IMR-90 (cell line): ENCODE data around the gene TMEM35B. TPM values are rescaled to one million over a fixed set of nuclear protein-coding genes. Genes with fewer than 3 reads are reported as not detected.

Experiments
- ATAC-seq: fragments of 200-7000 bp; cut with Tn5 transposase; 2 replicates; pipeline ENCODE4 v1.9.1; 2020; ENCODE audit warnings: low read depth, mild to moderate bottlenecking, moderate library complexity
- Bru-seq: library from RNA; stranded (reverse); fragments of 400-500 nt; gene quantifications from one replicate; lab custom pipeline; 2021; lab: Mats Ljungman, UMichigan
- BruChase-seq, 2 experiments: library from RNA; stranded (reverse); fragments of 400-500 nt; gene quantifications; one replicate each; lab custom pipeline; 2021; lab: Mats Ljungman, UMichigan
- BruUV-seq: library from RNA; stranded (reverse); fragments of 400-500 nt; replicated peaks from 2 replicates; lab custom pipeline; 2021; lab: Mats Ljungman, UMichigan
- CTCF ChIA-PET: fragments of 300-600 bp; formaldehyde crosslinking; extraction: SDS; loops from one replicate; lab custom pipeline; 2021; ENCODE audit warnings: antibody characterized with exemption; lab: Yijun Ruan, JAX
- POLR2A ChIA-PET: fragments of 300-600 bp; sonication (Branson Sonifier 250); formaldehyde crosslinking; loops from one replicate; lab custom pipeline; 2022; ENCODE audit warnings: antibody characterized with exemption; ENCODE audit not compliant: unreplicated experiment; lab: Charles Lee
- DNase-seq: peaks from one replicate; pipeline ENCODE4 v3.0.0; 2013
- H2AFZ ChIP-seq: replicated peaks from 2 replicates; pipeline ENCODE3; 2013; ENCODE audit warnings: low read length, mild to moderate bottlenecking; ENCODE audit not compliant: poor library complexity
- H2AK5ac ChIP-seq: 2 replicates; pipeline ENCODE4 v1.6.1; 2013; ENCODE audit warnings: low read depth, low read length, inconsistent platforms
- H2AK9ac ChIP-seq: replicated peaks from 2 replicates; pipeline ENCODE3; 2013; ENCODE audit warnings: mild to moderate bottlenecking, low read depth, low read length, moderate library complexity; ENCODE audit not compliant: poor library complexity
- H2BK120ac ChIP-seq: 2 replicates; pipeline ENCODE4 v1.6.1; 2013; ENCODE audit warnings: low read depth, low read length, inconsistent platforms
- H2BK15ac ChIP-seq: 3 replicates; pipeline ENCODE4 v1.6.1; 2013; ENCODE audit warnings: low read depth, low read length, inconsistent platforms
- H2BK20ac ChIP-seq: 2 replicates; pipeline ENCODE4 v1.6.1; 2013; ENCODE audit warnings: low read depth, mild to moderate bottlenecking, inconsistent platforms, low read length, moderate library complexity
- H2BK5ac ChIP-seq: 2 replicates; pipeline ENCODE4 v1.6.1; 2013; ENCODE audit warnings: mild to moderate bottlenecking, low read depth, low read length, inconsistent platforms; ENCODE audit not compliant: poor library complexity, severe bottlenecking
- H3K14ac ChIP-seq: replicated peaks from 2 replicates; pipeline ENCODE4 v1.6.1; 2013; ENCODE audit warnings: low read depth, low read length, inconsistent platforms
- H3K18ac ChIP-seq: 2 replicates; pipeline ENCODE4 v1.6.1; 2013; ENCODE audit warnings: low read depth, low read length, control low read depth
- H3K23ac ChIP-seq: 2 replicates; pipeline ENCODE4 v1.6.1; 2013; ENCODE audit warnings: low read depth, low read length, inconsistent platforms
- H3K27ac ChIP-seq: 2 replicates; pipeline ENCODE4 v1.5.1; 2013; ENCODE audit warnings: mild to moderate bottlenecking, control low read depth, low read length; ENCODE audit not compliant: insufficient read depth
- H3K27me3 ChIP-seq: 2 replicates; pipeline ENCODE4 v1.6.1; 2013; ENCODE audit warnings: low read length; ENCODE audit not compliant: control insufficient read depth, insufficient read depth
- H3K36me3 ChIP-seq: 2 replicates; pipeline ENCODE4 v1.6.1; 2013; ENCODE audit warnings: low read length, mixed read lengths; ENCODE audit not compliant: control insufficient read depth, insufficient read depth
- H3K4ac ChIP-seq: 2 replicates; pipeline ENCODE4 v1.6.1; 2013; ENCODE audit warnings: low read depth, low read length, inconsistent platforms
- H3K4me1 ChIP-seq: 2 replicates; pipeline ENCODE4 v1.6.1; 2013; ENCODE audit warnings: low read length, mixed read lengths; ENCODE audit not compliant: control insufficient read depth, insufficient read depth
- H3K4me2 ChIP-seq: 2 replicates; pipeline ENCODE4 v1.6.1; 2013; ENCODE audit warnings: low read depth, mild to moderate bottlenecking, control low read depth, low read length, moderate library complexity
- H3K4me3 ChIP-seq: 2 replicates; pipeline ENCODE4 v1.5.1; 2013; ENCODE audit warnings: low read depth, mild to moderate bottlenecking, control low read depth, low read length, moderate library complexity; ENCODE audit not compliant: insufficient read depth
- H3K56ac ChIP-seq: 2 replicates; pipeline ENCODE4 v1.6.1; 2013; ENCODE audit warnings: low read length, inconsistent platforms; ENCODE audit not compliant: insufficient read depth; ENCODE audit errors: extremely low read depth
- H3K79me1 ChIP-seq, 2 experiments: 2 replicates each; pipeline ENCODE4 v1.6.1; 2013; ENCODE audit warnings: low read length in 2 of 2, inconsistent platforms in 1 of 2, low read depth in 1 of 2
- H3K9ac ChIP-seq: 2 replicates; pipeline ENCODE4 v1.6.1; 2013; ENCODE audit warnings: low read depth, low read length, control low read depth
- H3K9me1 ChIP-seq: 2 replicates; pipeline ENCODE4 v1.6.1; 2013; ENCODE audit warnings: low read length, inconsistent platforms; ENCODE audit not compliant: insufficient read depth
- H3K9me3 ChIP-seq: 2 replicates; pipeline ENCODE4 v1.6.1; 2013; ENCODE audit warnings: low read length; ENCODE audit not compliant: control insufficient read depth, insufficient read depth
- H4K20me1 ChIP-seq: 2 replicates; pipeline ENCODE4 v1.6.1; 2013; ENCODE audit warnings: low read length, inconsistent platforms; ENCODE audit not compliant: insufficient read depth
- H4K5ac ChIP-seq: 2 replicates; pipeline ENCODE4 v1.6.1; 2013; ENCODE audit warnings: mild to moderate bottlenecking, low read depth, low read length, control low read depth
- H4K8ac ChIP-seq, 2 experiments: 2 replicates each; pipeline ENCODE4 v1.6.1; 2013; ENCODE audit warnings: low read depth in 2 of 2, low read length in 2 of 2, control low read depth in 1 of 2, inconsistent platforms in 1 of 2
- H4K91ac ChIP-seq: 2 replicates; pipeline ENCODE4 v1.6.1; 2013; ENCODE audit warnings: low read depth, low read length, inconsistent platforms; ENCODE audit not compliant: insufficient read depth
- CEBPB ChIP-seq: IDR thresholded peaks from 2 replicates; pipeline ENCODE4 v1.6.1; 2012; ENCODE audit warnings: low read depth, low read length, improper control_type of control experiment
- CHD1 ChIP-seq: IDR thresholded peaks from 2 replicates; pipeline ENCODE4 v1.6.1; 2012; ENCODE audit warnings: low read depth, low read length, improper control_type of control experiment
- MAFK ChIP-seq: IDR thresholded peaks from 2 replicates; pipeline ENCODE4 v1.6.1; 2012; ENCODE audit warnings: low read depth, low read length, improper control_type of control experiment
- MAZ ChIP-seq: IDR thresholded peaks from 2 replicates; pipeline ENCODE4 v1.6.1; 2012; ENCODE audit warnings: low read depth, mild to moderate bottlenecking, low read length, improper control_type of control experiment, moderate library complexity, borderline replicate concordance
- MXI1 ChIP-seq: IDR thresholded peaks from 2 replicates; pipeline ENCODE4 v1.6.1; 2012; ENCODE audit warnings: low read depth, mild to moderate bottlenecking, low read length, moderate library complexity, borderline replicate concordance
- POLR2A ChIP-seq: IDR thresholded peaks from 2 replicates; pipeline ENCODE4 v1.6.1; 2012; ENCODE audit warnings: mild to moderate bottlenecking, low read depth, low read length
- WGBS, 2 experiments: methylation state at CpG; one replicate each; pipeline versions ENCODE4 v1.1.5 to v1.1.7; 2013; ENCODE audit warnings: missing lambda C conversion rate in 2 of 2; ENCODE audit not compliant: insufficient read length in 1 of 2; ENCODE audit errors: extremely low coverage in 2 of 2; 5-methylcytosine and 5-hydroxymethylcytosine counted together
- dilution Hi-C: fragments of 300-500 bp; cut with HindIII; formaldehyde crosslinking; loops from one replicate; pipeline ENCODE4 v1.14.3; 2018; ENCODE audit warnings: low sequenced_read_pairs; ENCODE audit not compliant: unreplicated experiment
- in situ Hi-C: fragments of 300-500 bp; cut with MboI; formaldehyde crosslinking; loops from 3 replicates; pipeline ENCODE4 v1.14.3; 2019; ENCODE audit warnings: low sequenced_read_pairs, inconsistent platforms, mixed read lengths
- intact Hi-C: fragments of 100-400 bp; cut with micrococcal nuclease; formaldehyde crosslinking; loops from 2 replicates; pipeline ENCODE4 v1.10.0; 2022
- long read RNA-seq: library from polyadenylated mRNA; unstranded; transcript quantifications from one replicate; pipeline ENCODE4 v2.0.0, GENCODE V29; 2021; ENCODE audit not compliant: unreplicated experiment
- polyA plus RNA-seq, 3 experiments: library from polyadenylated mRNA; depleted of rRNA; stranded (reverse); fragments of >200 nt; gene quantifications; 2 replicates each; pipeline ENCODE4 v1.2.3, GENCODE V29; 2012; ENCODE audit warnings: low replicate concordance in 1 of 3
- total RNA-seq: library from RNA; depleted of rRNA; stranded (reverse); fragments of >200 nt; gene quantifications from 2 replicates; pipeline ENCODE4 v1.2.3, GENCODE V29; 2012; rRNA removed
- TF ChIP-seq, protein P1 (sequence below): conservative IDR thresholded peaks from 2 replicates; pipeline ENCODE4 v1.5.1; 2012; ENCODE audit warnings: mild to moderate bottlenecking, low read depth, low read length, improper control_type of control experiment

The TMEM35B gene
- total RNA-seq (19.7 and 20.0 TPM in 2 replicates), polyA plus RNA-seq (2012; rRNA removed) (20.4 and 22.4 TPM in 2 replicates), Bru-seq, nascent RNA (percentile 55 among the genes with signal in this experiment), BruChase-seq, experiment 1, labeled RNA remaining after a 6-hour chase (percentile 49 among the genes with signal in this experiment), BruChase-seq, experiment 2, labeled RNA remaining after a 2-hour chase (percentile 60 among the genes with signal in this experiment)
- polyA plus RNA-seq (2012; cell fraction: cytosol; rRNA removed) = 25.5 and 34.7 TPM in 2 replicates
- 7.4 and 8.0 TPM in 2 replicates for polyA plus RNA-seq (2012; cell fraction: nucleus; rRNA removed; ENCODE audit: low replicate concordance)
- long read RNA-seq, transcript TMEM35B-201 (3 exons, 922 nt) = major isoform, 31 of 32 reads
- long read RNA-seq, partial matches to known transcripts = 1 of 32 reads
- long read RNA-seq, other reads (novel, unspliced or antisense) = 0 of 32 reads

DNA sequence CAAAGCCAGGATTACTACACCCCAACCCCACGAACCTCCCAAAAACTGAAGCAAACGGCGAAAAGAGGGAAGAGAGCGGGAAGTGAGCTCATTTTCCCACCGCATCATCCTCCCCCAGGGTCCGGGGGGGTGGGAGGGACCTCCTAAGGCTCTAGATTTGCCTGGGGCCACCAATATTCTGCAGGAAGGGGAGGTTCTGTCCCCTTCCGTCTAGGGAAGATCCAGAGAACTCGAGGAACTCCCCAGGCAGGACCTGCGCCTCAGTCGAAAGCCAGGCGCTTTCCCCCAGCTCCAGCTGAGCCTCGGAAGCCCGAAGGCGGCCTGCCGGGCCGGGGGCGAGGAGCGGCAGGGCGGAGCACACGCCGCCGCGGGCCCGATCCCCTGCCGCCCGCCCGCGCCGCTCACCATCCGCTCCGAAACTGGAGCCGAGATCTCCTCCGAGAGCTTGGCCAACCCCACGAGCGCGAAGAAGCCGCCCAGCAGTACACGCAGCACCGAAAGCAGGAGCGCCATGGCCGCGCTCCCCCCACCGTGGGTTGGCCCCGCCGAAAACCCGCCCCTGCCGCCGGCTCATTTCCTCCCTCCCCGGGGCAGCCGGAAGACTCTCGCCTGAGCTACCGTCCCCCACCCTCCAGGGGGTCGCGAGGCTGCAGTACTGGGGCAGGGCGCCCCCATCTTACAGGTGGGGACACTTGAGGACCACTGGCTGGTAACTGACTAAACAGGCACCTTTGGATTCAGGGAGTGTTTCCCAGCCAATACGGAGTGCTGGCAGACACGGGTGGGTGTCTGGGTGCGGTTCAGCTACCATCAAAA lies at the start of gene TMEM35B:
TMEM35B (minus strand) TSS at position 555 of the 816 bp plus-strand sequence; CDS start at position 513, 42 bp downstream.
- Histone ChIP-seq H3K9me1 (peaks cover 12% of the 10 kb centered on the region; the same call in 1 of the 2 replicates), H2AFZ (peak within 1 kb of the TSS; percentile 91), H3K79me1 (peaks cover 33 to 42% of the 10 kb centered on the region in 2 experiments; a peak in 3 of 4 replicates), H2BK120ac (peak within 1 kb of the TSS; percentile 50), H3K18ac (peak within 1 kb of the TSS; percentile 78), H3K9me3 (no peaks in the 10 kb centered on the region), H4K5ac (peak within 1 kb of the TSS; percentile 86), H3K4ac (peak within 1 kb of the TSS; percentile 88), H3K36me3 (peaks cover 1% of the 10 kb centered on the region), H2BK5ac (peak within 1 kb of the TSS; percentile 78), H2BK20ac (no peak within 1 kb of the TSS), H2AK9ac (peak within 1 kb of the TSS; percentile 91), H4K91ac (peak within 1 kb of the TSS; percentile 90), H2BK15ac (peak within 1 kb of the TSS; percentile 19; the same call in 1 of the 3 replicates), H3K27me3 (no peaks in the 10 kb centered on the region), H3K14ac (peak within 1 kb of the TSS; percentile 83), H3K4me2 (peak within 1 kb of the TSS; percentile 88), H3K56ac (peak within 1 kb of the TSS; percentile 90), H3K4me1 (peaks cover 10% of the 10 kb centered on the region), H4K20me1 (no peaks in the 10 kb centered on the region), H3K4me3 (peak within 1 kb of the TSS; percentile 68), H4K8ac (peak within 1 kb of the TSS; percentile 94 to 98), H3K27ac (peak within 1 kb of the TSS; percentile 92), H2AK5ac (peak within 1 kb of the TSS; percentile 81), H3K9ac (peak within 1 kb of the TSS; percentile 97), H3K23ac (peak within 1 kb of the TSS; percentile 86)
- ATAC-seq (peak; percentile 91), DNase-seq (peak; percentile 41)
- intact Hi-C loops = loop anchor here (2.0 to 10.0 kb wide), 4 partner anchors 60 to 198 kb away; partner anchors contain the start of gene SMIM12
- dilution Hi-C loops = no loop called here
- ChIA-PET POLR2A (no interaction called here), CTCF (interaction anchor here (0.7 to 1.8 kb wide), 2 partner anchors 32 to 132 kb away, joined by 4 to 8 read pairs; no protein-coding TSS in a partner anchor)
- 0% methylated on average over 19 of the region's 58 CpGs; no CpG with 5 or more reads in 1 of the 2 experiments for WGBS, 2 experiments
- TF ChIP-seq MAZ = 0 out of 2 replicates have a peak, but pooled peaks have one; percentile 54
- no peak for TF ChIP-seq CHD1
- TF ChIP-seq MAFK = no peak
- TF ChIP-seq CEBPB = no peak
- TF ChIP-seq, protein P1, sequence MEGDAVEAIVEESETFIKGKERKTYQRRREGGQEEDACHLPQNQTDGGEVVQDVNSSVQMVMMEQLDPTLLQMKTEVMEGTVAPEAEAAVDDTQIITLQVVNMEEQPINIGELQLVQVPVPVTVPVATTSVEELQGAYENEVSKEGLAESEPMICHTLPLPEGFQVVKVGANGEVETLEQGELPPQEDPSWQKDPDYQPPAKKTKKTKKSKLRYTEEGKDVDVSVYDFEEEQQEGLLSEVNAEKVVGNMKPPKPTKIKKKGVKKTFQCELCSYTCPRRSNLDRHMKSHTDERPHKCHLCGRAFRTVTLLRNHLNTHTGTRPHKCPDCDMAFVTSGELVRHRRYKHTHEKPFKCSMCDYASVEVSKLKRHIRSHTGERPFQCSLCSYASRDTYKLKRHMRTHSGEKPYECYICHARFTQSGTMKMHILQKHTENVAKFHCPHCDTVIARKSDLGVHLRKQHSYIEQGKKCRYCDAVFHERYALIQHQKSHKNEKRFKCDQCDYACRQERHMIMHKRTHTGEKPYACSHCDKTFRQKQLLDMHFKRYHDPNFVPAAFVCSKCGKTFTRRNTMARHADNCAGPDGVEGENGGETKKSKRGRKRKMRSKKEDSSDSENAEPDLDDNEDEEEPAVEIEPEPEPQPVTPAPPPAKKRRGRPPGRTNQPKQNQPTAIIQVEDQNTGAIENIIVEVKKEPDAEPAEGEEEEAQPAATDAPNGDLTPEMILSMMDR = 0 out of 2 replicates have a peak, but pooled peaks have one; percentile 4
- TF ChIP-seq MXI1 = no peak
- TF ChIP-seq POLR2A = peak; percentile 59
- BruUV-seq = no TSS peak
- in situ Hi-C loops = no loop called here
